Measurements from ENCODE around the gene PADI1. TPM values are rescaled to one million over a fixed set of nuclear protein-coding genes. Genes with fewer than 3 reads are reported as not detected.

PADI1 gene
- total RNA-seq, 1 experiment from 2014 or later: 0.24 TPM

DNA sequence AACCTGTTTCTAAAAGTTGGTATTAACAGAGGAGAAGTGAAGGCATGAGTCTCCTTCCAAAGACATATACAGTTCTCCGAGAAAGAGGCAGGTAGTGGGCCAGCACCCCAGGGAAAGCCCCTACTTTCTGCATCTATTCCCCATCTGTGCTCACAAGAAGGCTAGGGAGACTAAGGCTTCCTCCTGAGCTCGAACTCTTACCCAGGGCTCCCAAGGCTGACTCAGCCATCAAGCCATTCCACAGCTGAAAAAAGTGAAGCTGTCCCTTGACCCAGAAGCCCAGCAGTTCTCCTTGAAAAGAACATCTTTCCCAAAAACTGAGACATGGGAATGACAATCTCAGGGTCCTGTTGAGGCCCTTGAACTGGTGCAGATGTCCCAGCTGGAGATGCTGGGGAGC is 42.0 kb downstream of the PADI1 start:
- H3K14ac ChIP-seq (ENCODE audit: insufficient read depth, low read length): no peak overlapping the region
- H3K79me1 ChIP-seq (ENCODE audit: insufficient read depth, low read depth, low read length, poor library complexity, severe bottlenecking): no peaks in the 10 kb centered on the region
- no peak overlapping the region for H4K91ac ChIP-seq (ENCODE audit: insufficient read length, low read depth, low read length)
- no peak overlapping the region for H2BK15ac ChIP-seq (ENCODE audit: low read depth, low read length)
- no peaks in the 10 kb centered on the region for H3K9me3 ChIP-seq (ENCODE audit: control insufficient read depth, low read depth, low read length)
- H2BK12ac ChIP-seq (ENCODE audit: insufficient read length, low read depth, low read length): no peak overlapping the region
- no peak overlapping the region for H2AFZ ChIP-seq (ENCODE audit: low read length)
- H3K4ac ChIP-seq (ENCODE audit: low read depth, low read length): no peak overlapping the region
- Mint-ChIP-seq H3K36me3 (ENCODE audit: insufficient read depth in 1 of 3, low read depth in 3 of 3) (no peaks in the 10 kb centered on the region), H3K9me3 (no peaks in the 10 kb centered on the region; a peak in 1 of 5 replicates), H3K27ac (no peak overlapping the region), H3K4me3 (no peak overlapping the region), H3K4me1 (peaks cover 20 to 33% of the 10 kb centered on the region in 2 experiments), H3K27me3 (ENCODE audit: low read depth) (no peaks in the 10 kb centered on the region; the same call in 1 of the 2 replicates)
- H3K79me2 ChIP-seq (ENCODE audit: insufficient read depth, low read length): no peaks in the 10 kb centered on the region
- H2BK120ac ChIP-seq (ENCODE audit: low read depth, low read length, poor library complexity, severe bottlenecking): no peak overlapping the region
- H3T11ph ChIP-seq (ENCODE audit: low read length): no peak overlapping the region
- no peak overlapping the region for H3K18ac ChIP-seq (ENCODE audit: insufficient read length, low read depth, low read length)
- no peaks in the 10 kb centered on the region; the same call in 1 of the 2 replicates for H3K27me3 ChIP-seq (ENCODE audit: insufficient read depth, low read length)
- no peak overlapping the region for H4K5ac ChIP-seq (ENCODE audit: insufficient read length, low read depth, low read length)
- WGBS (ENCODE audit: extremely low coverage, insufficient read length, low lambda C conversion rate): no CpG with 5 or more reads among the region's 2 CpGs
- H3K4me1 ChIP-seq (ENCODE audit: insufficient read depth, low read length): no peaks in the 10 kb centered on the region
- H2AK5ac ChIP-seq (ENCODE audit: insufficient read length, low read length): no peak overlapping the region
- no peak overlapping the region for H3K56ac ChIP-seq (ENCODE audit: insufficient read length, low read depth, low read length)
- no peak for DNase-seq
- no peak overlapping the region for H2BK20ac ChIP-seq (ENCODE audit: low read depth, low read length, poor library complexity, severe bottlenecking)
- no peak overlapping the region for H2BK5ac ChIP-seq (ENCODE audit: insufficient read length, low read length)
- H4K20me1 ChIP-seq (ENCODE audit: control insufficient read depth, insufficient read depth, insufficient read length): peaks cover 5% of the 10 kb centered on the region
- H3K9ac ChIP-seq (ENCODE audit: extremely low read depth, insufficient read length, low read length): no peak overlapping the region
- no peak overlapping the region for H4K8ac ChIP-seq (replicated peaks; ENCODE audit: insufficient read length, low read depth, low read length)
- no peaks in the 10 kb centered on the region for H3K23me2 ChIP-seq (ENCODE audit: insufficient read length, low read depth, low read length, poor library complexity, severe bottlenecking)
- H3K27ac ChIP-seq (ENCODE audit: insufficient read length, low read depth, low read length): no peak overlapping the region
- no peak overlapping the region for H3K23ac ChIP-seq (ENCODE audit: insufficient read length, low read depth, low read length)
- no peak overlapping the region for H3K4me2 ChIP-seq (ENCODE audit: insufficient read depth, insufficient read length, low read length)
- TF ChIP-seq, protein P1, sequence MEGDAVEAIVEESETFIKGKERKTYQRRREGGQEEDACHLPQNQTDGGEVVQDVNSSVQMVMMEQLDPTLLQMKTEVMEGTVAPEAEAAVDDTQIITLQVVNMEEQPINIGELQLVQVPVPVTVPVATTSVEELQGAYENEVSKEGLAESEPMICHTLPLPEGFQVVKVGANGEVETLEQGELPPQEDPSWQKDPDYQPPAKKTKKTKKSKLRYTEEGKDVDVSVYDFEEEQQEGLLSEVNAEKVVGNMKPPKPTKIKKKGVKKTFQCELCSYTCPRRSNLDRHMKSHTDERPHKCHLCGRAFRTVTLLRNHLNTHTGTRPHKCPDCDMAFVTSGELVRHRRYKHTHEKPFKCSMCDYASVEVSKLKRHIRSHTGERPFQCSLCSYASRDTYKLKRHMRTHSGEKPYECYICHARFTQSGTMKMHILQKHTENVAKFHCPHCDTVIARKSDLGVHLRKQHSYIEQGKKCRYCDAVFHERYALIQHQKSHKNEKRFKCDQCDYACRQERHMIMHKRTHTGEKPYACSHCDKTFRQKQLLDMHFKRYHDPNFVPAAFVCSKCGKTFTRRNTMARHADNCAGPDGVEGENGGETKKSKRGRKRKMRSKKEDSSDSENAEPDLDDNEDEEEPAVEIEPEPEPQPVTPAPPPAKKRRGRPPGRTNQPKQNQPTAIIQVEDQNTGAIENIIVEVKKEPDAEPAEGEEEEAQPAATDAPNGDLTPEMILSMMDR (conservative IDR thresholded peaks at IDR 0.05): no peak

All from H9 (cell line).